ENCODE results near the gene DLGAP1. TPM values are rescaled to one million over a fixed set of nuclear protein-coding genes. Genes with fewer than 3 reads are reported as not detected.

Gene DLGAP1
- total and polyA plus RNA-seq, 10 of the 15 experiments (the other 5 are each of a cell fraction or from before 2014, with no cell fraction given), result 0.23 to 27.6 (median 1.9) TPM

DNA sequence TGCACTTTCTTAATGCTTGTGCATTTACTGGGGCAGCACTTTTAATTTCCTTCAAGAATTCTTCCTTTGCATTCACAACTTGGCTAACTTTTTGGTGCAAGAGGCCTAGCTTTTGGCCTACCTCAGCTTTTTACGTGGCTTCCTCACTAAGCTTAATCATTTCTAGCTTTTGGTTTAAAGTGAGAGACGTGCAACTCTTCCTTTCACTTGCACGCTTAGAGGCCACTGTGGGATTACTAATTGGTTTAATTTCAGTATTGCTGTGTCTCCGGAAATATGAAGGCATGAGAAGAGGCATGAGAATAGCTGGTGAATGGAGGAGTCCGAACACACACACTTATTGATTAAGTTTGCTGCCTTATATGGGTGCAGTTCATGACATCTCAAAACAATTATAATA is 354.1 kb downstream of the DLGAP1 start (continued):
- TF ChIP-seq, protein P1, sequence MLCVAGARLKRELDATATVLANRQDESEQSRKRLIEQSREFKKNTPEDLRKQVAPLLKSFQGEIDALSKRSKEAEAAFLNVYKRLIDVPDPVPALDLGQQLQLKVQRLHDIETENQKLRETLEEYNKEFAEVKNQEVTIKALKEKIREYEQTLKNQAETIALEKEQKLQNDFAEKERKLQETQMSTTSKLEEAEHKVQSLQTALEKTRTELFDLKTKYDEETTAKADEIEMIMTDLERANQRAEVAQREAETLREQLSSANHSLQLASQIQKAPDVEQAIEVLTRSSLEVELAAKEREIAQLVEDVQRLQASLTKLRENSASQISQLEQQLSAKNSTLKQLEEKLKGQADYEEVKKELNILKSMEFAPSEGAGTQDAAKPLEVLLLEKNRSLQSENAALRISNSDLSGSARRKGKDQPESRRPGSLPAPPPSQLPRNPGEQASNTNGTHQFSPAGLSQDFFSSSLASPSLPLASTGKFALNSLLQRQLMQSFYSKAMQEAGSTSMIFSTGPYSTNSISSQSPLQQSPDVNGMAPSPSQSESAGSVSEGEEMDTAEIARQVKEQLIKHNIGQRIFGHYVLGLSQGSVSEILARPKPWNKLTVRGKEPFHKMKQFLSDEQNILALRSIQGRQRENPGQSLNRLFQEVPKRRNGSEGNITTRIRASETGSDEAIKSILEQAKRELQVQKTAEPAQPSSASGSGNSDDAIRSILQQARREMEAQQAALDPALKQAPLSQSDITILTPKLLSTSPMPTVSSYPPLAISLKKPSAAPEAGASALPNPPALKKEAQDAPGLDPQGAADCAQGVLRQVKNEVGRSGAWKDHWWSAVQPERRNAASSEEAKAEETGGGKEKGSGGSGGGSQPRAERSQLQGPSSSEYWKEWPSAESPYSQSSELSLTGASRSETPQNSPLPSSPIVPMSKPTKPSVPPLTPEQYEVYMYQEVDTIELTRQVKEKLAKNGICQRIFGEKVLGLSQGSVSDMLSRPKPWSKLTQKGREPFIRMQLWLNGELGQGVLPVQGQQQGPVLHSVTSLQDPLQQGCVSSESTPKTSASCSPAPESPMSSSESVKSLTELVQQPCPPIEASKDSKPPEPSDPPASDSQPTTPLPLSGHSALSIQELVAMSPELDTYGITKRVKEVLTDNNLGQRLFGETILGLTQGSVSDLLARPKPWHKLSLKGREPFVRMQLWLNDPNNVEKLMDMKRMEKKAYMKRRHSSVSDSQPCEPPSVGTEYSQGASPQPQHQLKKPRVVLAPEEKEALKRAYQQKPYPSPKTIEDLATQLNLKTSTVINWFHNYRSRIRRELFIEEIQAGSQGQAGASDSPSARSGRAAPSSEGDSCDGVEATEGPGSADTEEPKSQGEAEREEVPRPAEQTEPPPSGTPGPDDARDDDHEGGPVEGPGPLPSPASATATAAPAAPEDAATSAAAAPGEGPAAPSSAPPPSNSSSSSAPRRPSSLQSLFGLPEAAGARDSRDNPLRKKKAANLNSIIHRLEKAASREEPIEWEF (IDR thresholded peaks at IDR 0.05; ENCODE audit: insufficient replicate concordance, low read depth, low read length), result peak; percentile 37
- TF ChIP-seq MEF2B (IDR thresholded peaks at IDR 0.05; ENCODE audit: partially characterized antibody, poor library complexity, severe bottlenecking) (peak; percentile 46), TCF3 (IDR thresholded peaks at IDR 0.05; ENCODE audit: borderline replicate concordance, insufficient read depth, low read depth, low read length) (no peak), IKZF2 (IDR thresholded peaks at IDR 0.05) (peak; percentile 64 to 72; a peak in 3 of 4 replicates), RAD21 (IDR thresholded peaks at IDR 0.05; ENCODE audit: insufficient read depth, low read depth, low read length) (no peak), PAX5 (IDR thresholded peaks at IDR 0.05; ENCODE audit: borderline replicate concordance, low read depth, low read length) (no peak), ASH2L (IDR thresholded peaks at IDR 0.05; ENCODE audit: borderline replicate concordance, low read depth) (no peak), SIX5 (IDR thresholded peaks at IDR 0.05; ENCODE audit: low read depth, low read length, severe bottlenecking) (no peak), HCFC1 (IDR thresholded peaks at IDR 0.05; ENCODE audit: low read length) (no peak), EED (IDR thresholded peaks at IDR 0.05; ENCODE audit: low read depth) (no peak)
- TF ChIP-seq, protein P2, sequence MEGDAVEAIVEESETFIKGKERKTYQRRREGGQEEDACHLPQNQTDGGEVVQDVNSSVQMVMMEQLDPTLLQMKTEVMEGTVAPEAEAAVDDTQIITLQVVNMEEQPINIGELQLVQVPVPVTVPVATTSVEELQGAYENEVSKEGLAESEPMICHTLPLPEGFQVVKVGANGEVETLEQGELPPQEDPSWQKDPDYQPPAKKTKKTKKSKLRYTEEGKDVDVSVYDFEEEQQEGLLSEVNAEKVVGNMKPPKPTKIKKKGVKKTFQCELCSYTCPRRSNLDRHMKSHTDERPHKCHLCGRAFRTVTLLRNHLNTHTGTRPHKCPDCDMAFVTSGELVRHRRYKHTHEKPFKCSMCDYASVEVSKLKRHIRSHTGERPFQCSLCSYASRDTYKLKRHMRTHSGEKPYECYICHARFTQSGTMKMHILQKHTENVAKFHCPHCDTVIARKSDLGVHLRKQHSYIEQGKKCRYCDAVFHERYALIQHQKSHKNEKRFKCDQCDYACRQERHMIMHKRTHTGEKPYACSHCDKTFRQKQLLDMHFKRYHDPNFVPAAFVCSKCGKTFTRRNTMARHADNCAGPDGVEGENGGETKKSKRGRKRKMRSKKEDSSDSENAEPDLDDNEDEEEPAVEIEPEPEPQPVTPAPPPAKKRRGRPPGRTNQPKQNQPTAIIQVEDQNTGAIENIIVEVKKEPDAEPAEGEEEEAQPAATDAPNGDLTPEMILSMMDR (IDR thresholded peaks at IDR 0.05 in 2 of 3, conservative IDR thresholded peaks at IDR 0.05 in 1 of 3; ENCODE audit: control insufficient read depth in 2 of 3, extremely low read depth in 1 of 3, insufficient read depth in 1 of 3, low read depth in 3 of 3, low read length in 3 of 3), result no peak
- TF ChIP-seq, protein P3, sequence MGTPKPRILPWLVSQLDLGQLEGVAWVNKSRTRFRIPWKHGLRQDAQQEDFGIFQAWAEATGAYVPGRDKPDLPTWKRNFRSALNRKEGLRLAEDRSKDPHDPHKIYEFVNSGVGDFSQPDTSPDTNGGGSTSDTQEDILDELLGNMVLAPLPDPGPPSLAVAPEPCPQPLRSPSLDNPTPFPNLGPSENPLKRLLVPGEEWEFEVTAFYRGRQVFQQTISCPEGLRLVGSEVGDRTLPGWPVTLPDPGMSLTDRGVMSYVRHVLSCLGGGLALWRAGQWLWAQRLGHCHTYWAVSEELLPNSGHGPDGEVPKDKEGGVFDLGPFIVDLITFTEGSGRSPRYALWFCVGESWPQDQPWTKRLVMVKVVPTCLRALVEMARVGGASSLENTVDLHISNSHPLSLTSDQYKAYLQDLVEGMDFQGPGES (IDR thresholded peaks at IDR 0.05), result no peak
- TF ChIP-seq, protein P4, sequence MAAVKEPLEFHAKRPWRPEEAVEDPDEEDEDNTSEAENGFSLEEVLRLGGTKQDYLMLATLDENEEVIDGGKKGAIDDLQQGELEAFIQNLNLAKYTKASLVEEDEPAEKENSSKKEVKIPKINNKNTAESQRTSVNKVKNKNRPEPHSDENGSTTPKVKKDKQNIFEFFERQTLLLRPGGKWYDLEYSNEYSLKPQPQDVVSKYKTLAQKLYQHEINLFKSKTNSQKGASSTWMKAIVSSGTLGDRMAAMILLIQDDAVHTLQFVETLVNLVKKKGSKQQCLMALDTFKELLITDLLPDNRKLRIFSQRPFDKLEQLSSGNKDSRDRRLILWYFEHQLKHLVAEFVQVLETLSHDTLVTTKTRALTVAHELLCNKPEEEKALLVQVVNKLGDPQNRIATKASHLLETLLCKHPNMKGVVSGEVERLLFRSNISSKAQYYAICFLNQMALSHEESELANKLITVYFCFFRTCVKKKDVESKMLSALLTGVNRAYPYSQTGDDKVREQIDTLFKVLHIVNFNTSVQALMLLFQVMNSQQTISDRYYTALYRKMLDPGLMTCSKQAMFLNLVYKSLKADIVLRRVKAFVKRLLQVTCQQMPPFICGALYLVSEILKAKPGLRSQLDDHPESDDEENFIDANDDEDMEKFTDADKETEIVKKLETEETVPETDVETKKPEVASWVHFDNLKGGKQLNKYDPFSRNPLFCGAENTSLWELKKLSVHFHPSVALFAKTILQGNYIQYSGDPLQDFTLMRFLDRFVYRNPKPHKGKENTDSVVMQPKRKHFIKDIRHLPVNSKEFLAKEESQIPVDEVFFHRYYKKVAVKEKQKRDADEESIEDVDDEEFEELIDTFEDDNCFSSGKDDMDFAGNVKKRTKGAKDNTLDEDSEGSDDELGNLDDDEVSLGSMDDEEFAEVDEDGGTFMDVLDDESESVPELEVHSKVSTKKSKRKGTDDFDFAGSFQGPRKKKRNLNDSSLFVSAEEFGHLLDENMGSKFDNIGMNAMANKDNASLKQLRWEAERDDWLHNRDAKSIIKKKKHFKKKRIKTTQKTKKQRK (IDR thresholded peaks at IDR 0.05; ENCODE audit: low read depth, low read length), result no peak
- TF ChIP-seq, protein P5, sequence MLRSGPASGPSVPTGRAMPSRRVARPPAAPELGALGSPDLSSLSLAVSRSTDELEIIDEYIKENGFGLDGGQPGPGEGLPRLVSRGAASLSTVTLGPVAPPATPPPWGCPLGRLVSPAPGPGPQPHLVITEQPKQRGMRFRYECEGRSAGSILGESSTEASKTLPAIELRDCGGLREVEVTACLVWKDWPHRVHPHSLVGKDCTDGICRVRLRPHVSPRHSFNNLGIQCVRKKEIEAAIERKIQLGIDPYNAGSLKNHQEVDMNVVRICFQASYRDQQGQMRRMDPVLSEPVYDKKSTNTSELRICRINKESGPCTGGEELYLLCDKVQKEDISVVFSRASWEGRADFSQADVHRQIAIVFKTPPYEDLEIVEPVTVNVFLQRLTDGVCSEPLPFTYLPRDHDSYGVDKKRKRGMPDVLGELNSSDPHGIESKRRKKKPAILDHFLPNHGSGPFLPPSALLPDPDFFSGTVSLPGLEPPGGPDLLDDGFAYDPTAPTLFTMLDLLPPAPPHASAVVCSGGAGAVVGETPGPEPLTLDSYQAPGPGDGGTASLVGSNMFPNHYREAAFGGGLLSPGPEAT (IDR thresholded peaks at IDR 0.05; ENCODE audit: low read depth), result peak; percentile 46; the same call in 1 of the 2 replicates
